HG03571 (cell line): ENCODE data around the gene PRDX5.

Experiments used
- ATAC-seq: cut with Tn5 transposase; IDR thresholded peaks from one replicate; pipeline ENCODE4 v1.9.1; 2021; ENCODE audit not compliant: unreplicated experiment

The PRDX5 gene

DNA sequence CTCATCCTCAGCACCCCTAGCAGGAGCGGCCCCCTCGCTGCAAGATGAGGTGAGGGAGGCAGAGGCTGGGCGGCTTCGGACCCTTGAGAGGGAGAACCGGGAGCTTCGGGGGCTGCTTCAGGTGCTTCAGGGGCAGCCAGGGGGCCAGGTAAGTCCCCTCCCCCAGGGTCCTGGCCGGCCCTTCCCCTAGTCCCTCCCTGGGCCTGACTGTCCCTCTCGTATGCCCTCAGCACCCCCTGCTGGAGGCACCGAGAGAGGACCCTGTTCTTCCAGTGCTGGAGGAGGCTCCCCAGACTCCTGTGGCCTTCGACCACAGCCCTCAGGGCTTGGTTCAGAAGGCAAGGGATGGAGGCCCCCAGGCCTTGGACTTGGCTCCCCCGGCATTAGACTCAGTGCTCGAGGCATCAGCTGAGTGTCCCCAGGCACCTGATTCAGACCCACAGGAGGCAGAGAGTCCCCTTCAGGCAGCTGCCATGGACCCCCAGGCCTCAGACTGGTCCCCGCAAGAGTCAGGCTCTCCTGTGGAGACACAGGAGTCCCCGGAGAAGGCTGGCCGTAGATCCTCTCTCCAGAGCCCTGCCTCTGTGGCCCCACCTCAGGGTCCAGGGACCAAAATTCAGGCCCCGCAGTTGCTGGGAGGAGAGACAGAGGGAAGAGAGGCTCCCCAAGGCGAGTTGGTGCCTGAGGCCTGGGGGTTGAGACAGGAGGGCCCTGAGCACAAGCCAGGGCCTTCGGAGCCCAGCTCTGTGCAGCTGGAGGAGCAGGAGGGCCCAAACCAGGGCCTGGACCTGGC is 26.0 kb downstream of the PRDX5 start:
- ATAC-seq, result no peak

DNA sequence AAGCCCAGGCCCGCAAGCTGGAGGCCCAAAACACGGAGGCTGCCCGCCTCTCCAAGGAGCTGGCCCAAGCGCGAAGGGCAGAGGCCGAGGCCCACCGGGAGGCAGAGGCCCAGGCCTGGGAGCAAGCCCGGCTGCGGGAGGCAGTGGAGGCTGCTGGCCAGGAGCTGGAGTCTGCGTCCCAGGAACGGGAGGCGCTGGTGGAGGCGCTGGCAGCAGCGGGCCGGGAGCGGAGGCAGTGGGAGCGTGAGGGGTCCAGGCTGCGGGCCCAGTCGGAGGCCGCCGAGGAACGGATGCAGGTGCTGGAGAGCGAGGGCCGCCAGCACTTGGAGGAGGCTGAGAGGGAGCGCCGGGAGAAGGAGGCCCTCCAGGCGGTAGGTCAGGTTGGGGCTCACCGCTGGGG is 26.9 kb downstream of the PRDX5 start:
- ATAC-seq, result no peak

DNA sequence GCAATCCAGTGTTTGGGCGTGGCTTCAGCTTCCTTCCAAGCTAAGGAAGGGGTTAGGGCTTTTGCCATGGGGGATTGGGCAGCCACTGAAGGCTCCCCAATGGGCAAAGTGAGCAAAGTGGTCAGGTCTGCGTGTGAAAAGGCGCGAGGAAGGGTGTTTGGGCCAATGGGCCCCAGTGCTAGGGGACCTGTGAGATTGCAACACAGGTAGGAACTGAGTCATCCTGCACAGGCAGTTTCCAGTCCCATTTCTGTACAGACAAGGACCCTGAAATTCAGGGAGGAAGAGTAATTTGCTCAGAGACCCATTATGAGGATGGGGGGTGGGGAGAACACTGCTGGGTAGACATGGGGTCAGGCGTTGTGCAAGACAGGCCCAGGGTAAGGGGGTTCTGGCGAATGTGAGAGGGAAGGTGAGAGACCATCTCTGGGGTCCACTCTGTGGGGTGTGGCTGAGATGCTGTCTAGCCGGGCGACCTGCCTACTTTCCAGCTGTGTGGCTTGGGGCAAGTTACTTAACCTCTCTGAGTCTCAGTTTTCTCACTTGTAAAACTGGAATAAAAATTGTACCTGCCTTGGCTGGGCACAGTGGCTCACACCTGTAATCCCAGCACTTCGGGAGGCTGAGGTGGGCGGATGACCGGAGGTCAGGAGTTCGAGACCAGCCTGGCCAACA is 29.4 kb downstream of the PRDX5 start:
- no peak for ATAC-seq

DNA sequence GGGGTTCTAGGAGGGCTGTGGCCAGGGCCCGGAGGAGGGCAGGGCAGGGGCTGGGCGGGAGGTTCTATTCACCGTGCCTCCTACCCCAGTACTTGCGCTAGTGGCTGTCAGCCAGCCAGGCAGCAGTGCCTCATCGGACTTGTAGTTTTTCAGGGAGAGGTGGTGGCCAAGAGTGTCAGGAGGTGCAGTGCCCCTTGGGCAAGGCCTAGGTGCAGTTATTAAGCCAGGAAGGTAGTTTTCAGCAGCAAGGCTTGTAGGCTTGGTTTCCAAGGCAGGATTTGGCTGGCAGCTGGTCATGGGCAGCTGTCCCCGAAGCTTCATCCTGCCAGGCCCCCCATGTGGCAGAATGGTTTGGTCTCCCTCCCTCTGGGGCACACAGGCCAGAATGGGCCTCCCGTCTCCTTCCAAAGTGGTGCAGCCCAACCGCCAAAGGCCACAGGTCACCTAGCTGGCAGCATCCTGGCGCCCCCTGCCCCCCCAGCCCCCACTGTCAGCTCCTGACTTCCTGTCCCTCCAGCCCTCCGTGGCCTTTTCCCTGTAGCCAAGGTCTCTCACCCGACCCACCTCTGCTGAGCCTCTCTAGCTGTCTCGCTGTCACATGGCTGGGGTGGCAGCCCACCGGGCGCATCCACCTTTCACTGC is 30.6 kb downstream of the PRDX5 start:
- ATAC-seq, result no peak

DNA sequence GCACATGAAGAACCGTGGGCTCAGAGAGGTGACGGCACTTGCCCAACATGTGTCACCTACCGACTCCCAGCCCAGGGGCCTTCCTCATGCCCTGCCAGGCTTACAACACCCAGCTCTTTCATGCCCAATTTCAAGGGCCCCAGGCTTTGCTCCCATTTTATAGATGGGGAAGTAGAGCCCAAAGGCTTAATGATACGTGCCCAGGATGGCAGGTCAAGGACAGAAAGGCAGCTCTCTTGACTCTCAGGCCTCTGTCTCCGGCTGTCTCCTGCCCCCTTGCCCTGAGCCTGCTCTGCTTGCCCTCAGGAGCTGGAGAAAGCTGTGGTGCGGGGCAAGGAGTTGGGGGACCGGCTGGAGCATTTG is 31.1 kb downstream of the PRDX5 start:
- no peak for ATAC-seq

DNA sequence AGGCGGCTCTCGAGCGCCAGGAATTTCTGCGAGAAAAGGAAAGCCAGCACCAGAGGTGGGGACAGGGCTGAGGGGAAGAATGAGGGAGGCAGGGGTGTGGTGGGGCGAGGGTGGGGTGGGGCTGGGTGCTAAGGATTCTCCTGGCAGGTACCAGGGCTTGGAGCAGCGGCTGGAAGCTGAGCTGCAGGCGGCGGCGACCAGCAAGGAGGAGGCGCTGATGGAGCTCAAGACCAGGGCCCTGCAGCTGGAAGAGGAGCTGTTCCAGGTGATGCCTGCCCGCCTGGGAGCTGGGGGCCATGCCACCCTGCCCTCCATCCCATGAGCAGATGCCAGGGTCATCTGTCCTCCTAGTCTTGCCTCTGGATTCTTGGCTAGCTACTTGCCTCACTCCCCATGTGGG is 31.5 kb downstream of the PRDX5 start:
- no peak for ATAC-seq

DNA sequence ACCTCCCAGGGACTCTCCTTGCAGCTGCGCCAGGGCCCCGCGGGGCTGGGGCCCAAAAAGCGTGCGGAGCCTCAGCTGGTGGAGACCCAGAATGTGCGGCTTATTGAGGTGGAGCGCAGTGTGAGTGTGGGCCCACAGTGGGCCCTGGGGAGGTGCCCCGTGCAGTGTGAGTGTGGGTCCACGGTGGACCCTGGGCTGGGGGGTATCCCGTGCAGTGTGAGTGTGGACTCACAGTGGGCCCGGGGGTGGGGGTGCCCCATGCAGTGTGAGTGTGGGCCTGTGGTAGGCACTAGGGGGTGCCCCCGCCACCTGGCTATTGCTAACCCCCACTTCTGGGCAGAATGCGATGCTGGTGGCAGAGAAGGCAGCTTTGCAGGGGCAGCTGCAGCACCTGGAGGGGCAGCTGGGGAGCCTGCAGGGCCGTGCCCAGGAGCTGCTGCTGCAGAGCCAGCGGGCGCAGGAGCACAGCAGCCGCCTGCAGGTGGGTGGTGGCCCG is 33.3 kb downstream of the PRDX5 start:
- ATAC-seq, result no peak

DNA sequence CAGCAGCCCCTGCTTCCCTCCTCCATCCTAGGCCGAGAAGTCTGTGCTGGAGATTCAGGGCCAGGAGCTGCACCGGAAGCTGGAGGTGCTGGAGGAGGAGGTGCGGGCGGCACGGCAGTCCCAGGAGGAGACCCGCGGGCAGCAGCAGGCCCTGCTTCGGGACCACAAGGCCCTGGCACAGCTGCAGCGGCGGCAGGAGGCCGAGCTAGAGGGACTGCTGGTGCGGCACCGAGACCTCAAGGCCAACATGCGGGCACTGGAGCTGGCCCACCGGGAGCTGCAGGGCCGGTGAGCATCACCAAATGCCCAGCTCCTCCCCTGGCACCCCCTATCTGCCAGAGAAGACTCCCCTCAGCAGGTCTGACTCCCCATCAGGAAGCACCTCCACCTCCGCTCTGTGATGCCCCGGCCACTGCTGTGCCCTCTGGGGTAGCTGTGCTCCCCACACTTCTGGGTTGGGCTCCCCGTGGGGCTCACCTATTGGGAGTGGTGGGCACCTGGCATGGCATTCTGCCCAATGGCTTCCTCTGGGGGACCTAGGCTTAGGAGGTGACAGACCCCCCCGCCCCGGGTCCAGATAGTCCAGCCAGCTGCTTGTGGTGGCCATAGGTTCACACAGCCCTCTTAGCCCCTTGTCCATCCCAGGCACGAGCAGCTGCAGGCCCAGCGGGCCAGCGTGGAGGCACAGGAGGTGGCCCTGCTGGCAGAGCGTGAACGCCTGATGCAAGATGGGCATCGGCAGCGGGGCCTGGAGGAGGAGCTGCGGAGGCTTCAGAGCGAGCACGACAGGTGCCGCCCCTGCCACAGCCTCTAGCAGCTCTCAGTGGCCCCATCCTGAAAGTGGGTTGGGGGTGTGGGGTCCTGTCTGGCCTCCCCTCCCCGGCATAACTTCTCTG is 34.4 kb downstream of the PRDX5 start:
- ATAC-seq, result no peak

DNA sequence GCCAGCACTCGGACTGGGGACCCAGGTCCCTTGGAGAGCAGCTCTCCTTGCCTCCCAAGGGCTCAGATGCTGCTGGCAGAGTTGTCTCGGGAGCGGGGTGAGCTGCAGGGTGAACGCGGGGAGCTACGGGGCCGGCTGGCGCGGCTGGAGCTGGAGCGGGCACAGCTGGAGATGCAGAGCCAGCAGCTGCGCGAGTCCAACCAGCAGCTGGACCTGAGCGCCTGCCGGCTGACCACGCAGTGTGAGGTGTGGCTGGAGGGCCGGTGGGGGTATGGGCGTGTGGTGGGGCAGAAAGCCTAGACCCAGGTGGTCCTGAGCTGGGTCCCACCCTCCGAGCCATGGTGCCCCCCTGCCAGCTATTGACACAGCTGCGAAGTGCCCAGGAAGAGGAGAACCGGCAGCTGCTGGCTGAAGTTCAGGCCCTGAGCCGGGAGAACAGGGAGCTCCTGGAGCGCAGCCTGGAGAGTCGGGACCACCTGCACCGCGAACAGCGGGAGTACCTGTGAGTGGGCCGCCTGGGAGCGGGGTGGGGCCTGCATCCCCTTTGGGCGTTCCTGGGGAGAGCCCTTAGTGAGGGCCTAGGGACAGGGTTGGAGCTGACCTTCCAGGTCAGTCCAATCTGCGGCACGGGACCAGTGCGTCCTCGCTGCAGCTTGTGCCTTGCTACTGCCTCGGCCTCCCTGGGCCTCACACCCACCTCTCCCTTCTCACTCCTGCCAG is 35.2 kb downstream of the PRDX5 start:
- ATAC-seq, result no peak

DNA sequence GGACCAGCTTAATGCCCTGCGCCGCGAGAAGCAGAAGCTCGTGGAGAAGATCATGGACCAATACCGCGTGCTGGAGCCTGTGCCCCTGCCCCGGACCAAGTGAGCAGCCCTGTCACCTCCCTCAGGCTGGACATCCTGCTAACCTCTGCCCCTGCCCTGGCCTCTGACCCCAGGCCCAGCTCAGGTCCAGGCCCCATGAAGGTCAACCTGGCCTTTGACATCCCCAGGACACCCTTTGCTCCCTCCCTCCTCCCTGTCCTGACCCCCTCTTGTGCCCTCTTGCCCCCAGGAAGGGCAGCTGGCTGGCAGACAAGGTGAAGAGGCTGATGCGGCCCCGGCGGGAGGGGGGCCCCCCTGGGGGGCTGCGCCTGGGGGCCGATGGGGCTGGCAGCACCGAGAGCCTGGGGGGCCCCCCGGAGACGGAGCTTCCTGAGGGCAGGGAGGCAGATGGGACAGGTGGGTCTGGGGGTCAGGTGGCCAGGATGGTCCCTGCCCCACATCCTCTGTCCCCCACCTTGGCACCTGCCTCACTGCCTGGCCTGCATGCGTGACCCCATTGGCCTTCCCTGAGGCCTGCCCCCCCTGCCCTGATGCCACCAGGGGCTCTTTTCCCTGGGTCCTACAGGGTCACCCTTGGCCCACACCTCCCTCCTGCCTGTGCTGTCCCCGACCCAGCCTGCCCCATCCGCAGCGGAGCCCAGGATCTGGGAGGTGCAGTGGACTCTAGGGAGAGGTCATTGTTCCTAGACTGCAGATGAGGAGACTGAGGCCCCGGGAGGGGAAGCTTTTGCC is 36.0 kb downstream of the PRDX5 start:
- no peak for ATAC-seq

DNA sequence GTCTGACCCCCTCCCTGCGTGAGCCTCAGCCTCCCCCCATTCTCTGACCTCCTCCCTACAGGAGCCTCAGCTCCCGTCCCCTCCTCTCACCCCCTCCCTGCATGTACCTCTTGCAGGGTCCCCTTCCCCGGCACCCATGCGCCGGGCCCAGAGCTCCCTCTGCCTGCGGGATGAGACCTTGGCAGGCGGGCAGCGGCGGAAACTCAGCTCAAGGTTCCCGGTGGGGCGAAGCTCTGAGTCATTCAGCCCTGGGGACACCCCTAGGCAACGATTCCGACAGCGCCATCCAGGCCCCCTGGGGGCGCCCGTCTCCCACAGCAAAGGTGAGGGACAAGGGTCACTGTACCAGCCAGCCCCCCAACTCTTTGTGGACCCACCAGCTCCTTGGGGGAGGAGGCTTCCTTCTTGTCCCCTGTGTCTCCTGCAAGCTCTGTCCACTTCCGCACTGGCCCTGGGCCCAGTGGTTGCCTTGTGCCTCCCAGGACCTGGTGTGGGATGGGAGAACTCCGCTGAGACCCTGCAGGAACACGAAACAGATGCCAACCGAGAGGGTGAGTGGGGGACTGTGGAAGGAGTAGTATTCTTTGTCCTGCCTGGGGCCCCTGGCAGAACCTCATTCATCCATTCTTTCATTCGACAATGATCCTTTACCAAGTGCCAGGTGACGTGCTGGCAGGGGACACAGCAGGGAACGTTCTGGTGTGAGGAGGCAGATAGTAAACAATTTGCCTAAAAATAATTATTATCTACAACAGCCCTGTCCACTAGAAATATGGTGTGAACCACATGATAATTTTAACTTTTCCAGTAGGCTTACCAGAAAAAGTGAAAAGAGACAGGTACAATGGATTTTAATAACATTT is 37.4 kb downstream of the PRDX5 start:
- no peak for ATAC-seq

DNA sequence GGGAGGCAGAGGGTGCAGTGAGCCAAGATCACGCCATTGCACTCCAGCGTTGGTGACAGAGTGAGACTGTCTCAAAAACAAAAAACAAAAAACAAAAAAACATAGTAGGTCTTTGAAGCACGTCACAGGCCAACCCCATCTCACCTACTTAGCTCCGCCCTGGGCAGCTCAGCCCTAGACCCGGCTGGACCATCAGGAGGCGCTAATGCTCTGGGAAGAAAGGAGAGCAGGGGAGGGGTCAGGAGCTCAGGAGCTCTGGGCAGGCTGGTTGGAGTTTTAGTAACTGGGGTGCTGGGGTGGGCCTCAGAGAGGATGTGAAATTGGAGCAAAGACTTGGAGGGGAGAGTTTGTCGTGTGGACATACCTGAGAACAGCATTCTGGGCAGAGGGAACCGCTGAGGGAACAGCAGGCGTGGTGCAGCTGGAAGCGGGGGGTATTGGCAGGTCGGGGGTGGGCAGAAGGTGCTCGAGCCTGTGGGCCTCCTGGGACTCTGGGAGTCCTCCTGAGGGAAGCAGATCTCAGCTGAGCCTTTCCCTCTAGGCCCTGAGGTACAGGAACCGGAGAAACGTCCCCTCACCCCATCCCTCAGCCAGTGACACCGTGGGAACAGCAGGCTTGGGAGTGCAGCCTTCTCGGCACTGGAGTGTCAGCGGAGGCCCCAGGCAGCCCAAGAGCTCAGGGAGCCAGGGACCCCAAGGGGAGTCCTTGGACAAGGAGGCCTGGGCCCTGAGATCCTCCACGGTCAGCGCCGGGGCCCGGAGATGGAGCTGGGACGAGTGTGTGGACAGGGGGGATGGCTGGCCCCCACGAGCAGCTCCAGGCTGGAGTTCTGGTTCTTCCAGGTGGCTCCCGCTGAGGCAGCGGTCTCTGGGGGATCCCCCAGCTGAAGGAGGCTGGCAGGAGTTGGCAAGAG is 38.8 kb downstream of the PRDX5 start:
- no peak for ATAC-seq

DNA sequence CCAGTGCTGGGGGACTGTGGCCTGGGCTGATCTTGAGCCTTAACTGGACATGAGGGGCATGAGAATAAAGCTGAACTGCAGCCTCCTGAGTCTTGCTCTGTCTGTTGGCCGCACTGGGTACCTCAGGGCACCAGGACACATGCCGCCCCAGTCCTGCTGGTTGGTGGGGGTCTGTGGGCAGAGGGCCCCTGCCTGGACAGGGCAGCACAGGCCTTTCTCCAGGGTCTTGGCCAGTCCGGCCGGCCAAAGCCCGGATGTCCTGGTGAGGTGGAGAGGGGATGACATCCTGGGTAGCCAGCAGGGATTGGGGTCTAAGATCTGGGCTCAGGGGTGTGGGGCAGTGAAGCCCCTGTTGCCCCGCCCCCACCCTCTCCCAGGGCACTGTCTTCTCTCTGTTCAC is 39.5 kb downstream of the PRDX5 start:
- no peak for ATAC-seq

DNA sequence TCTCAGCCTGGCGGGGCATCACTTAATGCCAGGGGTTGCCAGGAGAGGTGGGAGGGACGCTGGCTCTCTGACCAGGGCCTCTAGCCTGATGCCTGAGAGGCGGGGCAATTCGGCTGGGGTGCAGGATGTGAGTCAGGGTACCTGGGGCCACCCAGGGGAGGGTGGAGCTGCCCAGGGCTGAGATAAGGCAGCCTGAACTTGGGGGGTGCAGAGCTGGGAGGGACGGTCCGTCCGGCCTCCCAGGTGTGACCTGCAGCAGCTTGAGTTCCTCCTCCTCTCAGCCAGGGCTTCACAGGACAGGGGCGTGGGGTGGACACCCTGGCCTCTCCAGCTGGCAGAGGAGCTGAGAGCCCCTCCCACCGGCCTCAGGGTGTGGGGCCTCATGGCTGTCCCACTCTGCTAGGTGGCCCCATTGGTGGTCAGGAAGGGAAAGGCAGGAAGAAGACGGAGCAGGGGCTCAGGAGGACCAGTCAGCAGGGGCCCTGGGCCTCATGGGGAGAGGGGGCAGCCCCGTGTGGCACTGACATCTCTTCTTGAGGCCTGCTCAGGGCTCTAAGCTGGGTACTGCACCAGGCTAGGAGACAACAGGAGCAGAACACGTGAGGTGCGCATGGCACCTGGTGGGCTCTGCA is 40.1 kb downstream of the PRDX5 start:
- no peak for ATAC-seq

DNA sequence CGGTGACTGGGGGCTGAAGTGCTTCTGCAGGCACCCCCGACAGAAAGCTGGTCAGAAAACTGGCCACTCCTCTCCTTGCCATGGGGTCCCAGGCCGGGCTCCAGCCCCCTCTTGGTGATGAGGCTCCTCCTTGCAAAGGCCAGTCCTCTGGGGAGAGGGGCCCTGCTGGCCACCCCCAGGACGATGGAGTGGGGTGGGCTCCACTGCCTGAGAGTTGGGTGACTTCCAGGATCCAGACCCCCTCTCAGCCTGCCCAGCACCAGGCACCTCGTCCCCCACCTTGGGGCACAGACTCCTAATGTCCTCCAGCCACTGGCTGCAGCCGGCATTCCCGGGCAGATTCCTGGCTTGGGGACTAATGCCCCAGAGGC is 40.6 kb downstream of the PRDX5 start:
- ATAC-seq, result no peak

DNA sequence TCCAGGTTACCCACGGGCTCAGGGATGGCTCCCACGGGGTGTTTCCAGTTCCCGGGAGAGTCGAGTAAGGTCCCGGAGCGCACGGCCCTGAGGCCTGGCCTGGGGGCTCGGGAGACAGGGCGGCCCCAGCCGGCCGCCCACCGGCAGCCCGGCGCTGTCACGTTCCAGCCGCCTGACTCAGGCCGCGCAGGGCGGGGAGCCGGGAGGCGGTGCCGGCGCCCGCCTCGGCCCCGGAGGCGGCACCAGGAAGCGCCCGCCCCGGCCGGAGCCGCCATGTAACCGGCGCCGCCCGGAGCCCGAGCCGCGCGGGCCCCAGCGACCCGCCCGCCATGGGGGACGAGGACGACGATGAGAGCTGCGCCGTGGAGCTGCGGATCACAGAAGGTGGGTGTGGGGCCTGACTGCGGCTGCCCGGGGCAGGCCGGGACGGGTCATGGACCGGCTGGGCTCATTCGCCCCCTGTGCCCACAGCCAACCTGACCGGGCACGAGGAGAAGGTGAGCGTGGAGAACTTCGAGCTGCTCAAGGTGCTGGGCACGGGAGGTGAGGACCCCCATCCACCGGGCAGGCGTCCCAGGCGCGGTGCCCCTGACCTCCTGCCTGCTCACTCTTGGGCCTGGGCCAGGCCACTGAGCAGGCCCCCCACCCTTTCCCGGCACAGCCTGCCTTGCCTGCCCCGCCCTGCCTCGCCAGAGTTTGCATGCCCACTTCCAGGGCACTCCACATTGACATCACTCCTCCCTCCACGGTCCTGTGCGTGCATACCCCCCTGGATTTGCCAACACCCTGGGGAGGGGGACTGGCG is 41.2 kb downstream of the PRDX5 start, which contains the start of gene RPS6KA4:
TSS of gene RPS6KA4 (plus strand) at position 256 of the 805 bp plus-strand sequence. CDS start at position 330, 74 bp downstream.
- no peak for ATAC-seq
